Inflammatory macrophage treated with lipopolysaccharide for 1 hour (primary cell): ENCODE data around the gene RAB6B.

ENCODE experiments used
- DNase-seq, 2 donors: peaks; one replicate each; pipeline ENCODE4 v3.0.0-alpha.2; 2020 to 2022

RAB6B gene

GRCh38 chr3:133930341-133930933, 34.8 kb upstream of the RAB6B start:
- no peak for DNase-seq

- DNase-seq = no peak
Measured at GRCh38 chr3:133928903-133929607, 33.4 kb upstream of the RAB6B start.

GRCh38 chr3:133928136-133928893, 32.6 kb upstream of the RAB6B start:
- no peak for DNase-seq

GRCh38 chr3:133927540-133928066, 31.9 kb upstream of the RAB6B start:
- peak; percentile 15 to 63 for DNase-seq

GRCh38 chr3:133926736-133927539, 31.3 kb upstream of the RAB6B start:
- DNase-seq = no peak

- DNase-seq = no peak
Measured at GRCh38 chr3:133925960-133926735, 30.5 kb upstream of the RAB6B start.

GRCh38 chr3:133924041-133924440, 28.4 kb upstream of the RAB6B start:
- DNase-seq = no peak

- no peak for DNase-seq
Measured at GRCh38 chr3:133921592-133921991, 25.9 kb upstream of the RAB6B start.

GRCh38 chr3:133917144-133917543, 21.5 kb upstream of the RAB6B start:
- DNase-seq = no peak

GRCh38 chr3:133915685-133916658, 20.3 kb upstream of the RAB6B start:
- DNase-seq = no peak

GRCh38 chr3:133914839-133915600, 19.3 kb upstream of the RAB6B start:
- no peak for DNase-seq

- no peak for DNase-seq
Measured at GRCh38 chr3:133910422-133910821, 14.7 kb upstream of the RAB6B start.

GRCh38 chr3:133905376-133905775, 9.7 kb upstream of the RAB6B start:
- no peak for DNase-seq

GRCh38 chr3:133901847-133902246, 6.2 kb upstream of the RAB6B start:
- no peak for DNase-seq

GRCh38 chr3:133901083-133901482, 5.4 kb upstream of the RAB6B start:
- no peak for DNase-seq

- no peak for DNase-seq
Measured at GRCh38 chr3:133899311-133899710, 3.6 kb upstream of the RAB6B start.

GRCh38 chr3:133897547-133897946, 1.9 kb upstream of the RAB6B start:
- DNase-seq = no peak

GRCh38 chr3:133896002-133896761, 500 bp upstream of the RAB6B start:
- no peak for DNase-seq
